Caco-2 (cell line): Measurements from ENCODE around the gene SLC22A23. TPM values are rescaled to one million over a fixed set of nuclear protein-coding genes. Genes with fewer than 3 reads are reported as not detected.

Experiments used
- BruUV-seq: library from RNA; stranded (reverse); fragments of 400-500 nt; replicated peaks from 2 replicates; lab custom pipeline; 2021; lab: Mats Ljungman, UMichigan
- CTCF ChIA-PET: fragments of 300-600 bp; sonication (Branson Sonifier 250); formaldehyde crosslinking; loops from one replicate; lab custom pipeline; 2022; ENCODE audit warnings: antibody characterized with exemption; lab: Charles Lee
- POLR2A ChIA-PET: fragments of 300-600 bp; sonication (Branson Sonifier 250); formaldehyde crosslinking; loops from one replicate; lab custom pipeline; 2022; ENCODE audit warnings: antibody characterized with exemption; lab: Charles Lee
- DNase-seq, 2 experiments: peaks; one replicate each; pipeline versions ENCODE4 v3.0.0 to v3.0.0-alpha.2; 2020 to 2022
- H3K27me3 ChIP-seq: replicated peaks from 2 replicates; pipeline ENCODE4 v1.6.0; 2011; ENCODE audit warnings: low read length; ENCODE audit not compliant: control insufficient read depth, insufficient read depth
- H3K36me3 ChIP-seq: 2 replicates; pipeline ENCODE4 v1.5.1; 2011; ENCODE audit warnings: low read length; ENCODE audit not compliant: control insufficient read depth, insufficient read depth
- H3K4me1 ChIP-seq: fragments of 250-450 bp; sonication (Bioruptor Pico); 2 replicates; pipeline ENCODE4 v1.5.1; 2020; ENCODE audit warnings: mild to moderate bottlenecking
- H3K4me3 ChIP-seq: 2 replicates; pipeline ENCODE4 v1.5.1; 2011; ENCODE audit warnings: low read depth, mild to moderate bottlenecking, control low read depth, low read length
- H3K9me3 ChIP-seq: fragments of 250-450 bp; sonication (Bioruptor Pico); 2 replicates; pipeline ENCODE4 v1.5.1; 2020; ENCODE audit warnings: mild to moderate bottlenecking, moderate library complexity
- H3K27ac Mint-ChIP-seq: one replicate; pipeline ENCODE4 v1.8.0; 2022; ENCODE audit warnings: mixed read lengths; ENCODE audit not compliant: unreplicated experiment
- H3K27me3 Mint-ChIP-seq: one replicate; pipeline ENCODE4 v1.8.0; 2022; ENCODE audit warnings: mixed read lengths; ENCODE audit not compliant: insufficient read depth, unreplicated experiment
- H3K36me3 Mint-ChIP-seq: one replicate; pipeline ENCODE4 v1.8.0; 2022; ENCODE audit warnings: mild to moderate bottlenecking, mixed read lengths; ENCODE audit not compliant: insufficient read depth, unreplicated experiment
- H3K4me1 Mint-ChIP-seq: one replicate; pipeline ENCODE4 v1.8.0; 2022; ENCODE audit warnings: low read depth, mixed read lengths; ENCODE audit not compliant: unreplicated experiment
- H3K4me3 Mint-ChIP-seq: one replicate; pipeline ENCODE4 v1.8.0; 2022; ENCODE audit warnings: mild to moderate bottlenecking, moderate library complexity, mixed read lengths; ENCODE audit not compliant: unreplicated experiment
- H3K9me3 Mint-ChIP-seq: one replicate; pipeline ENCODE4 v1.8.0; 2022; ENCODE audit warnings: mixed read lengths; ENCODE audit not compliant: unreplicated experiment
- intact Hi-C: fragments of 100-400 bp; cut with micrococcal nuclease; formaldehyde crosslinking; loops from one replicate; pipeline ENCODE4 v1.10.0; 2022; ENCODE audit not compliant: unreplicated experiment
- total RNA-seq: library from RNA; stranded (reverse); gene quantifications from 2 replicates; pipeline ENCODE4 v1.2.3, GENCODE V29; 2022
- TF ChIP-seq, protein P1 (sequence below), 2 experiments: fragments of 200-600 bp in 1 of 2; IDR thresholded peaks; 1 replicate in 1 of 2; 2 replicates in 1 of 2; pipeline versions ENCODE4 v1.5.1 to v1.8.0; 2011 to 2022; ENCODE audit warnings: antibody characterized with exemption in 1 of 2, control low read depth in 1 of 2, inconsistent platforms in 1 of 2, low read depth in 1 of 2, low read length in 1 of 2, mild to moderate bottlenecking in 1 of 2, moderate library complexity in 1 of 2; ENCODE audit not compliant: insufficient read depth in 1 of 2, severe bottlenecking in 1 of 2, unreplicated experiment in 1 of 2

The SLC22A23 gene
- total RNA-seq, 1 experiment from 2014 or later, result 45.5 TPM

DNA sequence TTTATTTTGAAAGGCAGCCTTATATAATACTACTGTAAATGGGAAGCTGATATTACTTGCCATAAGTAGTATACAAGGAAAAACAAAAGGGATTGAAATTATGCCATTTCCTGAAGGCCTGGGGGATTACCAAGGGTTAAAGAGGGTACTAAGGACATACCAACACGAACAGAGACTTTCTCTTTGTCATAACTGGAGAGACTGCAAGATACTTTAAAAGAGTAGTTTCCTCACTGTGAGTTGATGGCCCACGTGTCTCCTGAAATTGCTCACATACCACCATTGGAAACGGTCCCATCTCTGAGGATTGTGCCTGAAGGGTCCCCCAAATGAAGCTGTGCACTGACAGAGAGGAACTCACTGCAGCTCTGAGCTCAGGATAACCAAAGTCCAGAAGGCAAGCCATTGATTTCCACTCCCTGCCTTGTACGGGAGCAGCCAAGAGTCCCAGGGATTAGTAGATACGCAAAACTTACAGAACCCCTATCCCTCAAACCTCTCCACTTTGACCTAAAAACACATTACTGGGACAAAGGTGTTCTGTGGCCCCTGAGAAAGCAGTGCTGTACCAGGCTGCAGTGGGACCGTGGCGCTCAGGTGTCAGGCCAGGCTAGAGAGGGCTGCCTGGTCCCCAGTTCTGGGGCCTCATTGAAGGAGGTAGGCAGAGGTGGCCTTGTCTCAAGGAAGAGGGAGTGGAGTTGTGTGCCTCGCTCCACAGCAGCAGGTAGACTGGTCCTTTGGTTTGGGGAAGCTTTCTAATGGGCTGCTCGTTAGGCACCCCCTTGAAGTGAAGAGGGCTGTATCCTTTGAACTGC lies 182.9 kb downstream of the SLC22A23 start:
- H3K27me3 Mint-ChIP-seq, result no peaks in the 10 kb centered on the region
- BruUV-seq, result no TSS peak
- intact Hi-C loops, result no loop called here
- no peak overlapping the region for H3K27ac Mint-ChIP-seq
- H3K36me3 ChIP-seq, result no peaks in the 10 kb centered on the region; the same call in none of the 2 replicates
- no peak overlapping the region for H3K4me3 ChIP-seq
- no peaks in the 10 kb centered on the region for H3K9me3 ChIP-seq
- H3K9me3 Mint-ChIP-seq, result no peaks in the 10 kb centered on the region
- H3K36me3 Mint-ChIP-seq, result peaks cover 76% of the 10 kb centered on the region
- ChIA-PET POLR2A (no interaction called here), CTCF (no interaction called here)
- no peaks in the 10 kb centered on the region for H3K4me1 Mint-ChIP-seq
- TF ChIP-seq, protein P1, sequence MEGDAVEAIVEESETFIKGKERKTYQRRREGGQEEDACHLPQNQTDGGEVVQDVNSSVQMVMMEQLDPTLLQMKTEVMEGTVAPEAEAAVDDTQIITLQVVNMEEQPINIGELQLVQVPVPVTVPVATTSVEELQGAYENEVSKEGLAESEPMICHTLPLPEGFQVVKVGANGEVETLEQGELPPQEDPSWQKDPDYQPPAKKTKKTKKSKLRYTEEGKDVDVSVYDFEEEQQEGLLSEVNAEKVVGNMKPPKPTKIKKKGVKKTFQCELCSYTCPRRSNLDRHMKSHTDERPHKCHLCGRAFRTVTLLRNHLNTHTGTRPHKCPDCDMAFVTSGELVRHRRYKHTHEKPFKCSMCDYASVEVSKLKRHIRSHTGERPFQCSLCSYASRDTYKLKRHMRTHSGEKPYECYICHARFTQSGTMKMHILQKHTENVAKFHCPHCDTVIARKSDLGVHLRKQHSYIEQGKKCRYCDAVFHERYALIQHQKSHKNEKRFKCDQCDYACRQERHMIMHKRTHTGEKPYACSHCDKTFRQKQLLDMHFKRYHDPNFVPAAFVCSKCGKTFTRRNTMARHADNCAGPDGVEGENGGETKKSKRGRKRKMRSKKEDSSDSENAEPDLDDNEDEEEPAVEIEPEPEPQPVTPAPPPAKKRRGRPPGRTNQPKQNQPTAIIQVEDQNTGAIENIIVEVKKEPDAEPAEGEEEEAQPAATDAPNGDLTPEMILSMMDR (IDR thresholded peaks at IDR 0.05; ENCODE audit: insufficient read depth in 1 of 2, low read depth in 1 of 2, low read length in 1 of 2, severe bottlenecking in 1 of 2, unreplicated experiment in 1 of 2), result no peak
- no peak overlapping the region for H3K4me3 Mint-ChIP-seq
- H3K4me1 ChIP-seq, result no peaks in the 10 kb centered on the region
- no peaks in the 10 kb centered on the region for H3K27me3 ChIP-seq
- DNase-seq, result no peak

DNA sequence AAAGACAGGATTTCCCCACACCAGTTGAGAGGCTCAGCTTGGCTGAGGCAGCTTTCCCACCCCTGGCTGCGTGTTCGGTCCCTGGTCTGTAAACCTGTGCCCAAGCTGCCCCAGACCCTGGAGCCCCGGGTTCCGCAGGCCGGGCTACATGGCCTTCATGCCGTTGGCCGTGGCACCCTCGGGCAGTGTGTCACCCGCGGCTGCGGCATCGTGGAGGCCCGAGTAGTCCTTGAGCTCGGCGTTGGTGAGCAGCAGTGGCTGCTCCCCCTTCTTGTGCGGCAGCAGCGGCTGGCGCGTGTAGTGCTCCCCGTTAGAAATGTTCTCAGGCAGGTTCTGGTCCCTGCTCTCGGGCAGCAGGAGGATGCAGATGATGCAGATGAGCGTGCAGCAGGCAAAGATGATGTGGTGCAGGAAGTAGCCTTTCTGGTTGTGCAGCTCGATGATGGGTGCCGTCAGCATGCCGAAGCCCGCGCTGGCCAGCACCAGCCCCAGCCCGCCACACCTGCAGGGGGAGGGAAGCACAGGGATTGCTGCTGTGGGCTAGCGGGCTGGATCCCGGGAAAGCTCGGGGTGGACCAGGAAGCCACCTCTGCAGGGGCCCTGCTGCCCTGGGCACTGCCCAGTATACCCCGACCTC lies 183.8 kb downstream of the SLC22A23 start:
- ChIA-PET POLR2A (no interaction called here), CTCF (no interaction called here)
- no peaks in the 10 kb centered on the region for H3K4me1 Mint-ChIP-seq
- TF ChIP-seq, protein P1 (IDR thresholded peaks at IDR 0.05; ENCODE audit: insufficient read depth in 1 of 2, low read depth in 1 of 2, low read length in 1 of 2, severe bottlenecking in 1 of 2, unreplicated experiment in 1 of 2), result no peak
- intact Hi-C loops, result no loop called here
- Histone ChIP-seq H3K4me1 (no peaks in the 10 kb centered on the region), H3K27me3 (no peaks in the 10 kb centered on the region), H3K4me3 (no peak overlapping the region), H3K9me3 (no peaks in the 10 kb centered on the region), H3K36me3 (no peaks in the 10 kb centered on the region; the same call in none of the 2 replicates)
- peaks cover 79% of the 10 kb centered on the region for H3K36me3 Mint-ChIP-seq
- no peak overlapping the region for H3K27ac Mint-ChIP-seq
- H3K4me3 Mint-ChIP-seq, result no peak overlapping the region
- H3K27me3 Mint-ChIP-seq, result no peaks in the 10 kb centered on the region
- BruUV-seq, result no TSS peak
- no peaks in the 10 kb centered on the region for H3K9me3 Mint-ChIP-seq
- no peak for DNase-seq

DNA sequence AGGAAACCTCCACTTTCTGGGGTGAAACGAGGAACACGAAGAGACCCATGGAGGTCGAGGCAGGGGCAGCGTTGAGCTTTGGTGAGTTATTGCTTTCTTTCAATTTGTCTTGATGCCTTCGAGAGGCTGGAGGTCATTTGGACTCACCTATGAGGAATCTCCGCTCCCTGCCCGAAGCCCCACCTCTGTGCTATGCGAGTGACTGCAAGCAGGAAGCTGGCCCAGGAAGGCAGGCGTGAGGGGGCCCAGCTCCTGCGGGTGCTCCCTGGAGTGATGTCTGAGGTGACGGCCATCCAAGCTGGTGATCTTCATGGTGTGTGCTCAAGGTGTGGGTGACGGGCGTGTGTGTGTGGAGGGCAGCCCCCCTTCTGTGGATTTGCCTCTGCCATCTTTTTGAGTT lies 185.1 kb downstream of the SLC22A23 start:
- H3K4me3 Mint-ChIP-seq, result no peak overlapping the region
- peak overlapping the region; percentile 16 for H3K27ac Mint-ChIP-seq
- H3K9me3 Mint-ChIP-seq, result no peaks in the 10 kb centered on the region
- intact Hi-C loops, result no loop called here
- Histone ChIP-seq H3K9me3 (no peaks in the 10 kb centered on the region), H3K27me3 (no peaks in the 10 kb centered on the region), H3K36me3 (no peaks in the 10 kb centered on the region; the same call in none of the 2 replicates), H3K4me1 (no peaks in the 10 kb centered on the region), H3K4me3 (no peak overlapping the region)
- H3K27me3 Mint-ChIP-seq, result no peaks in the 10 kb centered on the region
- CTCF ChIA-PET, result no interaction called here
- POLR2A ChIA-PET, result no interaction called here
- H3K4me1 Mint-ChIP-seq, result no peaks in the 10 kb centered on the region
- no peak for DNase-seq
- H3K36me3 Mint-ChIP-seq, result peaks cover 76% of the 10 kb centered on the region
- no TSS peak for BruUV-seq
- TF ChIP-seq, protein P1 (IDR thresholded peaks at IDR 0.05; ENCODE audit: insufficient read depth in 1 of 2, low read depth in 1 of 2, low read length in 1 of 2, severe bottlenecking in 1 of 2, unreplicated experiment in 1 of 2), result no peak
